PC-9 (cell line): ENCODE measurements around the gene CRADD. TPM values are rescaled to one million over a fixed set of nuclear protein-coding genes. Genes with fewer than 3 reads are reported as not detected.

Source experiments
- BruUV-seq: library from RNA; stranded (reverse); fragments of 400-500 nt; replicated peaks from 2 replicates; lab custom pipeline; 2021; lab: Mats Ljungman, UMichigan
- CTCF ChIA-PET: fragments of 300-600 bp; sonication (Branson Sonifier 250); formaldehyde crosslinking; loops from one replicate; lab custom pipeline; 2022; ENCODE audit warnings: antibody characterized with exemption; lab: Charles Lee
- POLR2A ChIA-PET: fragments of 300-600 bp; sonication (Branson Sonifier 250); formaldehyde crosslinking; loops from one replicate; lab custom pipeline; 2022; ENCODE audit warnings: antibody characterized with exemption; ENCODE audit not compliant: unreplicated experiment; lab: Charles Lee
- DNase-seq, 2 experiments: peaks; one replicate each; pipeline versions ENCODE4 v3.0.0 to v3.0.0-alpha.2; 2015 to 2022; ENCODE audit warnings: mixed read lengths in 1 of 2
- H2AFZ ChIP-seq: fragments of 200-600 bp; sonication (generic); 2 replicates; pipeline ENCODE4 v1.8.1; 2017; ENCODE audit warnings: antibody characterized with exemption
- H3F3A ChIP-seq: fragments of 200-600 bp; sonication (generic); 2 replicates; pipeline ENCODE4 v1.8.1; 2017; ENCODE audit warnings: antibody characterized with exemption, mild to moderate bottlenecking, low read depth; ENCODE audit not compliant: insufficient read depth
- H3K27ac ChIP-seq: fragments of 200-600 bp; sonication (generic); 2 replicates; pipeline ENCODE4 v1.6.1; 2016; ENCODE audit warnings: mixed run types
- H3K27me3 ChIP-seq: fragments of 200-600 bp; sonication (generic); 2 replicates; pipeline ENCODE4 v1.6.1; 2016; ENCODE audit warnings: low read depth, mixed run types; ENCODE audit not compliant: insufficient read depth
- H3K36me3 ChIP-seq: fragments of 200-600 bp; sonication (generic); 2 replicates; pipeline ENCODE4 v1.6.1; 2016; ENCODE audit warnings: low read depth, mixed run types
- H3K4me1 ChIP-seq: fragments of 200-600 bp; sonication (generic); replicated peaks from 2 replicates; pipeline ENCODE4 v1.6.1; 2016; ENCODE audit warnings: mixed run types; ENCODE audit not compliant: insufficient read depth
- H3K4me2 ChIP-seq: fragments of 200-600 bp; sonication (generic); 2 replicates; pipeline ENCODE4 v1.6.1; 2017; ENCODE audit warnings: mixed run types
- H3K4me3 ChIP-seq: fragments of 200-600 bp; sonication (generic); 2 replicates; pipeline ENCODE4 v1.6.1; 2016; ENCODE audit warnings: mixed run types
- H3K79me2 ChIP-seq: fragments of 200-600 bp; sonication (generic); 2 replicates; pipeline ENCODE4 v1.6.1; 2017; ENCODE audit warnings: low read depth, mixed run types
- H3K9me2 ChIP-seq: fragments of 200-600 bp; sonication (generic); 2 replicates; pipeline ENCODE4 v1.8.1; 2017; ENCODE audit warnings: mild to moderate bottlenecking; ENCODE audit not compliant: insufficient read depth
- H3K9me3 ChIP-seq: fragments of 200-600 bp; sonication (generic); 2 replicates; pipeline ENCODE4 v1.8.1; 2016; ENCODE audit warnings: low read depth; ENCODE audit not compliant: insufficient read depth
- H4K20me1 ChIP-seq: fragments of 200-600 bp; sonication (generic); 2 replicates; pipeline ENCODE4 v1.8.1; 2017; ENCODE audit not compliant: insufficient read depth
- CTCF ChIP-seq: fragments of 200-600 bp; sonication (generic); conservative IDR thresholded peaks from 2 replicates; pipeline ENCODE4 v1.6.1; 2017; ENCODE audit warnings: mixed run types, antibody characterized with exemption, mild to moderate bottlenecking, moderate library complexity
- EZH2 ChIP-seq: fragments of 200-600 bp; sonication (generic); IDR thresholded peaks from 2 replicates; pipeline ENCODE4 v1.8.0; 2017; ENCODE audit warnings: antibody characterized with exemption, low read depth
- intact Hi-C: fragments of 100-400 bp; cut with micrococcal nuclease; formaldehyde crosslinking; loops from one replicate; pipeline ENCODE4 v1.10.0; 2022; ENCODE audit not compliant: unreplicated experiment
- total RNA-seq: library from RNA; stranded (reverse); gene quantifications from 2 replicates; pipeline ENCODE4 v1.2.3, GENCODE V29; 2021

The CRADD gene
- total RNA-seq, 1 experiment from 2014 or later: 7.6 TPM

GRCh38 chr12:93913845-93914244 is 236.7 kb downstream of the CRADD start:
- Histone ChIP-seq H3K4me2 (no peak overlapping the region), H4K20me1 (no peaks in the 10 kb centered on the region), H3K79me2 (no peaks in the 10 kb centered on the region), H3K36me3 (no peaks in the 10 kb centered on the region), H2AFZ (no peak overlapping the region), H3K9me3 (no peaks in the 10 kb centered on the region), H3K27me3 (no peaks in the 10 kb centered on the region), H3K4me3 (no peak overlapping the region), H3F3A (0 out of 2 replicates have a peak, but pooled peaks cover 2% of the 10 kb centered on the region), H3K4me1 (no peaks in the 10 kb centered on the region; the same call in 1 of the 2 replicates), H3K9me2 (peaks cover 6% of the 10 kb centered on the region; the same call in 1 of the 2 replicates), H3K27ac (no peak overlapping the region)
- TF ChIP-seq CTCF: no peak
- no peak for TF ChIP-seq EZH2
- POLR2A ChIA-PET: no interaction called here
- CTCF ChIA-PET: no interaction called here
- no peak for DNase-seq
- no TSS peak for BruUV-seq
- intact Hi-C loops: no loop called here

GRCh38 chr12:93914281-93914680 is 237.1 kb downstream of the CRADD start:
- CTCF ChIA-PET: no interaction called here
- Histone ChIP-seq H3K27ac (no peak overlapping the region), H3K4me3 (no peak overlapping the region), H3K36me3 (no peaks in the 10 kb centered on the region), H3K9me2 (peaks cover 6% of the 10 kb centered on the region; the same call in 1 of the 2 replicates), H3K79me2 (no peaks in the 10 kb centered on the region), H4K20me1 (no peaks in the 10 kb centered on the region), H3F3A (no peaks in the 10 kb centered on the region), H2AFZ (no peak overlapping the region), H3K9me3 (no peaks in the 10 kb centered on the region), H3K4me2 (no peak overlapping the region), H3K4me1 (no peaks in the 10 kb centered on the region; the same call in 1 of the 2 replicates), H3K27me3 (no peaks in the 10 kb centered on the region)
- intact Hi-C loops: no loop called here
- DNase-seq: no peak
- TF ChIP-seq EZH2 (no peak), CTCF (no peak)
- POLR2A ChIA-PET: no interaction called here
- no TSS peak for BruUV-seq

- Histone ChIP-seq H3K4me3 (no peak overlapping the region), H3K9me3 (no peaks in the 10 kb centered on the region), H3K79me2 (no peaks in the 10 kb centered on the region), H3K36me3 (no peaks in the 10 kb centered on the region), H2AFZ (no peak overlapping the region), H4K20me1 (no peaks in the 10 kb centered on the region), H3K27ac (no peak overlapping the region), H3K9me2 (peaks cover 6% of the 10 kb centered on the region; the same call in 1 of the 2 replicates), H3K4me1 (no peaks in the 10 kb centered on the region), H3K27me3 (no peaks in the 10 kb centered on the region), H3F3A (no peaks in the 10 kb centered on the region), H3K4me2 (no peak overlapping the region)
- DNase-seq: no peak
- intact Hi-C loops: no loop called here
- POLR2A ChIA-PET: no interaction called here
- CTCF ChIA-PET: no interaction called here
- TF ChIP-seq EZH2 (no peak), CTCF (no peak)
- BruUV-seq: no TSS peak
Observed at GRCh38 chr12:93915411-93915810, 238.2 kb downstream of the CRADD start.
